SH-SY5Y (cell line): ENCODE results near the gene FOXN1.

Experiments used
- GATA2 ChIP-seq: IDR thresholded peaks from 2 replicates; pipeline ENCODE4 v1.6.1; 2011; ENCODE audit warnings: mild to moderate bottlenecking, low read depth, low read length
- GATA3 ChIP-seq: IDR thresholded peaks from 2 replicates; pipeline ENCODE4 v1.6.1; 2011; ENCODE audit warnings: low read depth, mild to moderate bottlenecking, low read length, moderate library complexity

GRCh38 chr17:28476076-28476865 lies 29.9 kb upstream of the FOXN1 start:
- TF ChIP-seq GATA3: no peak
- no peak for TF ChIP-seq GATA2
